Mesenchymal stem cell (in vitro differentiated cells and primary cell): Measurements from ENCODE around the gene PHF20.

Source experiments
- DNase-seq: peaks from one replicate; pipeline ENCODE4 v3.0.0-alpha.2; 2013
- H2AFZ ChIP-seq: one replicate; pipeline ENCODE4 v1.6.1; 2013; ENCODE audit warnings: low read depth, mild to moderate bottlenecking, control low read depth, inconsistent platforms, low read length, moderate library complexity
- H2AK5ac ChIP-seq: 2 replicates; pipeline ENCODE4 v1.6.1; 2013; ENCODE audit warnings: low read length, moderate library complexity, mild to moderate bottlenecking, inconsistent platforms; ENCODE audit not compliant: severe bottlenecking
- H2BK120ac ChIP-seq: one replicate; pipeline ENCODE4 v1.6.1; 2013; ENCODE audit warnings: low read depth, mild to moderate bottlenecking, inconsistent platforms, low read length, moderate library complexity
- H2BK12ac ChIP-seq, 2 experiments: one replicate each; pipeline ENCODE4 v1.6.1; 2013; ENCODE audit warnings: inconsistent platforms in 2 of 2, low read length in 2 of 2, mild to moderate bottlenecking in 2 of 2, moderate library complexity in 2 of 2, control low read depth in 1 of 2
- H2BK15ac ChIP-seq: one replicate; pipeline ENCODE4 v1.6.1; 2013; ENCODE audit warnings: mild to moderate bottlenecking, low read depth, inconsistent platforms; ENCODE audit not compliant: poor library complexity, severe bottlenecking
- H2BK5ac ChIP-seq: 2 replicates; pipeline ENCODE4 v1.6.1; 2013; ENCODE audit warnings: low read depth, mild to moderate bottlenecking, low read length, control low read depth, inconsistent platforms; ENCODE audit not compliant: poor library complexity, severe bottlenecking
- H3K14ac ChIP-seq, 2 experiments: one replicate each; pipeline ENCODE4 v1.6.1; 2013; ENCODE audit warnings: inconsistent platforms in 2 of 2, low read length in 2 of 2, control low read depth in 1 of 2, mild to moderate bottlenecking in 1 of 2, moderate library complexity in 1 of 2
- H3K18ac ChIP-seq, 2 experiments: one replicate each; pipeline ENCODE4 v1.6.1; 2013; ENCODE audit warnings: inconsistent platforms in 2 of 2, low read length in 2 of 2, control low read depth in 1 of 2, low read depth in 1 of 2, mild to moderate bottlenecking in 1 of 2
- H3K23ac ChIP-seq, 2 experiments: one replicate each; pipeline ENCODE4 v1.6.1; 2013; ENCODE audit warnings: inconsistent platforms in 2 of 2, low read length in 2 of 2, mild to moderate bottlenecking in 2 of 2, moderate library complexity in 2 of 2, control low read depth in 1 of 2
- H3K27ac ChIP-seq: 2 replicates; pipeline ENCODE4 v1.5.1; 2013; ENCODE audit warnings: mild to moderate bottlenecking, moderate library complexity, low read length, control low read depth, inconsistent platforms; ENCODE audit not compliant: poor library complexity, severe bottlenecking
- H3K27me3 ChIP-seq, 2 experiments: 2 replicates each; pipeline versions ENCODE4 v1.6.1 to v1.7.0; 2013; ENCODE audit warnings: low read length in 2 of 2, mild to moderate bottlenecking in 2 of 2, moderate library complexity in 2 of 2, control low read depth in 1 of 2, inconsistent platforms in 1 of 2; ENCODE audit not compliant: control insufficient read depth in 1 of 2, insufficient read depth in 1 of 2
- H3K36me3 ChIP-seq, 2 experiments: 2 replicates each; pipeline versions ENCODE4 v1.6.1 to v1.7.0; 2013; ENCODE audit warnings: low read length in 2 of 2, control low read depth in 1 of 2, inconsistent platforms in 1 of 2, low read depth in 1 of 2, mild to moderate bottlenecking in 1 of 2; ENCODE audit not compliant: insufficient read depth in 2 of 2, control insufficient read depth in 1 of 2
- H3K4ac ChIP-seq, 2 experiments: one replicate each; pipeline ENCODE4 v1.6.1; 2013; ENCODE audit warnings: inconsistent platforms in 2 of 2, low read length in 2 of 2, mild to moderate bottlenecking in 2 of 2, moderate library complexity in 2 of 2, control low read depth in 1 of 2, low read depth in 1 of 2
- H3K4me1 ChIP-seq: 2 replicates; pipeline ENCODE4 v1.6.1; 2013; ENCODE audit warnings: low read depth, low read length, control low read depth; ENCODE audit not compliant: control insufficient read depth, insufficient read depth
- H3K4me2 ChIP-seq: 2 replicates; pipeline ENCODE4 v1.6.1; 2013; ENCODE audit warnings: low read length, mild to moderate bottlenecking, inconsistent platforms; ENCODE audit not compliant: poor library complexity, severe bottlenecking
- H3K4me3 ChIP-seq, 2 experiments: 2 replicates each; pipeline versions ENCODE4 v1.5.1 to v1.7.0; 2013; ENCODE audit warnings: low read length in 2 of 2, mild to moderate bottlenecking in 2 of 2, control low read depth in 1 of 2, low read depth in 1 of 2; ENCODE audit not compliant: insufficient read depth in 1 of 2
- H3K79me1 ChIP-seq: replicated peaks from 2 replicates; pipeline ENCODE4 v1.6.1; 2013; ENCODE audit warnings: mild to moderate bottlenecking, control low read depth, low read length, inconsistent platforms; ENCODE audit not compliant: poor library complexity, severe bottlenecking
- H3K9ac ChIP-seq: 2 replicates; pipeline ENCODE4 v1.7.0; 2013; ENCODE audit warnings: mild to moderate bottlenecking, low read length, moderate library complexity
- H3K9me3 ChIP-seq: 2 replicates; pipeline ENCODE4 v1.7.0; 2013; ENCODE audit warnings: mild to moderate bottlenecking, low read length; ENCODE audit not compliant: control insufficient read depth
- H4K8ac ChIP-seq: one replicate; pipeline ENCODE4 v1.6.1; 2013; ENCODE audit warnings: inconsistent platforms, mild to moderate bottlenecking, low read length, moderate library complexity
- H4K91ac ChIP-seq: one replicate; pipeline ENCODE4 v1.6.1; 2013; ENCODE audit warnings: mild to moderate bottlenecking, low read length, inconsistent platforms
- WGBS: methylation state at CpG from one replicate; pipeline ENCODE4 v1.1.7; 2013; ENCODE audit warnings: mixed read lengths; 5-methylcytosine and 5-hydroxymethylcytosine counted together

The PHF20 gene

GRCh38 chr20:35981969-35982368 lies 210.2 kb downstream of the PHF20 start:
- H2AFZ ChIP-seq, result no peak overlapping the region
- H3K4me3 ChIP-seq, result no peak overlapping the region
- H3K18ac ChIP-seq, result no peak overlapping the region
- no peak overlapping the region for H3K27ac ChIP-seq
- H2BK12ac ChIP-seq, result no peak overlapping the region
- WGBS, result 63% methylated on average over 3 of the region's 3 CpGs
- no peak overlapping the region for H2BK15ac ChIP-seq
- no peaks in the 10 kb centered on the region for H3K4me1 ChIP-seq
- no peak overlapping the region for H2AK5ac ChIP-seq
- DNase-seq, result no peak
- no peak overlapping the region for H4K91ac ChIP-seq
- no peak overlapping the region for H4K8ac ChIP-seq
- H3K36me3 ChIP-seq, result no peaks in the 10 kb centered on the region
- no peaks in the 10 kb centered on the region for H3K79me1 ChIP-seq
- no peak overlapping the region for H3K4me2 ChIP-seq
- no peak overlapping the region for H3K14ac ChIP-seq
- no peak overlapping the region for H3K23ac ChIP-seq
- no peak overlapping the region for H3K9ac ChIP-seq
- H2BK120ac ChIP-seq, result no peak overlapping the region
- peaks cover 2 to 14% of the 10 kb centered on the region in 2 experiments for H3K27me3 ChIP-seq
- H3K9me3 ChIP-seq, result no peaks in the 10 kb centered on the region
- no peak overlapping the region for H2BK5ac ChIP-seq
- H3K4ac ChIP-seq, result no peak overlapping the region

- H3K4me2 ChIP-seq, result no peak overlapping the region
Observed at GRCh38 chr20:35984382-35984781, 212.6 kb downstream of the PHF20 start.

GRCh38 chr20:35985806-35986205 lies 214.0 kb downstream of the PHF20 start:
- Histone ChIP-seq H4K8ac (no peak overlapping the region), H3K18ac (no peak overlapping the region), H2BK12ac (no peak overlapping the region), H2AK5ac (no peak overlapping the region), H3K4me3 (no peak overlapping the region), H2AFZ (no peak overlapping the region), H2BK15ac (no peak overlapping the region), H4K91ac (no peak overlapping the region), H3K4ac (no peak overlapping the region), H3K27me3 (peaks cover 3 to 22% of the 10 kb centered on the region in 2 experiments), H3K9me3 (no peaks in the 10 kb centered on the region), H3K4me1 (no peaks in the 10 kb centered on the region), H3K14ac (no peak overlapping the region), H3K9ac (no peak overlapping the region), H3K23ac (no peak overlapping the region), H3K79me1 (no peaks in the 10 kb centered on the region), H3K27ac (no peak overlapping the region), H2BK120ac (no peak overlapping the region), H2BK5ac (no peak overlapping the region), H3K4me2 (no peak overlapping the region), H3K36me3 (no peaks in the 10 kb centered on the region)
- WGBS, result no CpG with 5 or more reads among the region's 2 CpGs
- DNase-seq, result no peak

More at GRCh38 chr20:35984382-35984781, 212.6 kb downstream of the PHF20 start:
- Histone ChIP-seq H2BK120ac (no peak overlapping the region), H2BK5ac (no peak overlapping the region), H3K23ac (no peak overlapping the region), H3K27ac (no peak overlapping the region), H4K8ac (no peak overlapping the region), H2BK15ac (no peak overlapping the region), H3K4ac (no peak overlapping the region), H2AK5ac (no peak overlapping the region), H2AFZ (no peak overlapping the region), H3K18ac (no peak overlapping the region), H2BK12ac (no peak overlapping the region), H4K91ac (no peak overlapping the region), H3K4me1 (no peaks in the 10 kb centered on the region), H3K36me3 (no peaks in the 10 kb centered on the region), H3K4me3 (no peak overlapping the region), H3K27me3 (peaks cover 3 to 23% of the 10 kb centered on the region in 2 experiments), H3K9me3 (no peaks in the 10 kb centered on the region), H3K79me1 (no peaks in the 10 kb centered on the region), H3K9ac (no peak overlapping the region), H3K14ac (no peak overlapping the region)
- WGBS, result 71% methylated on average over 5 of the region's 6 CpGs
- DNase-seq, result no peak

GRCh38 chr20:35988910-35989463 lies 217.2 kb downstream of the PHF20 start:
- whole genome bisulfite sequencing, result 85% methylated on average over 1 of the region's 2 CpGs
- H4K8ac ChIP-seq, result no peak overlapping the region

More at GRCh38 chr20:35988910-35989463, 217.2 kb downstream of the PHF20 start:
- Histone ChIP-seq H3K18ac (no peak overlapping the region), H3K23ac (no peak overlapping the region), H3K36me3 (no peaks in the 10 kb centered on the region), H2BK15ac (no peak overlapping the region), H3K4me1 (no peaks in the 10 kb centered on the region), H3K4me3 (no peak overlapping the region), H4K91ac (no peak overlapping the region), H3K14ac (no peak overlapping the region), H3K9ac (no peak overlapping the region), H3K27ac (no peak overlapping the region), H3K79me1 (no peaks in the 10 kb centered on the region), H2AFZ (no peak overlapping the region), H2BK120ac (no peak overlapping the region), H3K9me3 (no peaks in the 10 kb centered on the region), H2BK5ac (no peak overlapping the region), H2AK5ac (no peak overlapping the region), H3K4me2 (no peak overlapping the region), H2BK12ac (no peak overlapping the region), H3K27me3 (peaks cover 3 to 18% of the 10 kb centered on the region in 2 experiments), H3K4ac (no peak overlapping the region)
- no peak for DNase-seq
